GM15510 (cell line): ENCODE data around the gene SH3PXD2B.

Experiments
- POLR2A ChIP-seq: IDR thresholded peaks from 3 replicates; pipeline ENCODE4 v1.6.1; 2011; ENCODE audit warnings: borderline replicate concordance; ENCODE audit not compliant: insufficient read length; ENCODE audit errors: extremely low read depth

SH3PXD2B gene

GRCh38 chr5:172450453-172450852 is 3.9 kb downstream of the SH3PXD2B start:
- TF ChIP-seq POLR2A: no peak

GRCh38 chr5:172448999-172449398 is 5.3 kb downstream of the SH3PXD2B start:
- no peak for TF ChIP-seq POLR2A

GRCh38 chr5:172447646-172448365 is 6.5 kb downstream of the SH3PXD2B start:
- TF ChIP-seq POLR2A: no peak

GRCh38 chr5:172446336-172447051 is 7.8 kb downstream of the SH3PXD2B start:
- no peak for TF ChIP-seq POLR2A

GRCh38 chr5:172445866-172446265 is 8.5 kb downstream of the SH3PXD2B start:
- TF ChIP-seq POLR2A: no peak

- TF ChIP-seq POLR2A: no peak
Measured at GRCh38 chr5:172444626-172445365, 9.5 kb downstream of the SH3PXD2B start.

- TF ChIP-seq POLR2A: no peak
Measured at GRCh38 chr5:172444110-172444510, 10.2 kb downstream of the SH3PXD2B start.

GRCh38 chr5:172443441-172444109 is 10.8 kb downstream of the SH3PXD2B start:
- no peak for TF ChIP-seq POLR2A

- TF ChIP-seq POLR2A: no peak
Measured at GRCh38 chr5:172442592-172442991, 11.7 kb downstream of the SH3PXD2B start.

GRCh38 chr5:172441262-172441751 is 13.0 kb downstream of the SH3PXD2B start:
- no peak for TF ChIP-seq POLR2A

- no peak for TF ChIP-seq POLR2A
Measured at GRCh38 chr5:172440486-172440885, 13.8 kb downstream of the SH3PXD2B start.

GRCh38 chr5:172439785-172440477 is 14.4 kb downstream of the SH3PXD2B start:
- no peak for TF ChIP-seq POLR2A

GRCh38 chr5:172438319-172438668 is 16.0 kb downstream of the SH3PXD2B start:
- TF ChIP-seq POLR2A: no peak

GRCh38 chr5:172437445-172438318 is 16.6 kb downstream of the SH3PXD2B start:
- TF ChIP-seq POLR2A: no peak

- TF ChIP-seq POLR2A: no peak
Measured at GRCh38 chr5:172436879-172437369, 17.4 kb downstream of the SH3PXD2B start.
